ENCODE measurements around the gene DNAI1. TPM values are rescaled to one million over a fixed set of nuclear protein-coding genes. Genes with fewer than 3 reads are reported as not detected.

Gene DNAI1
- total and polyA plus RNA-seq, 2 of the 4 experiments (the other 2 are of a cell fraction) = not detected

DNA sequence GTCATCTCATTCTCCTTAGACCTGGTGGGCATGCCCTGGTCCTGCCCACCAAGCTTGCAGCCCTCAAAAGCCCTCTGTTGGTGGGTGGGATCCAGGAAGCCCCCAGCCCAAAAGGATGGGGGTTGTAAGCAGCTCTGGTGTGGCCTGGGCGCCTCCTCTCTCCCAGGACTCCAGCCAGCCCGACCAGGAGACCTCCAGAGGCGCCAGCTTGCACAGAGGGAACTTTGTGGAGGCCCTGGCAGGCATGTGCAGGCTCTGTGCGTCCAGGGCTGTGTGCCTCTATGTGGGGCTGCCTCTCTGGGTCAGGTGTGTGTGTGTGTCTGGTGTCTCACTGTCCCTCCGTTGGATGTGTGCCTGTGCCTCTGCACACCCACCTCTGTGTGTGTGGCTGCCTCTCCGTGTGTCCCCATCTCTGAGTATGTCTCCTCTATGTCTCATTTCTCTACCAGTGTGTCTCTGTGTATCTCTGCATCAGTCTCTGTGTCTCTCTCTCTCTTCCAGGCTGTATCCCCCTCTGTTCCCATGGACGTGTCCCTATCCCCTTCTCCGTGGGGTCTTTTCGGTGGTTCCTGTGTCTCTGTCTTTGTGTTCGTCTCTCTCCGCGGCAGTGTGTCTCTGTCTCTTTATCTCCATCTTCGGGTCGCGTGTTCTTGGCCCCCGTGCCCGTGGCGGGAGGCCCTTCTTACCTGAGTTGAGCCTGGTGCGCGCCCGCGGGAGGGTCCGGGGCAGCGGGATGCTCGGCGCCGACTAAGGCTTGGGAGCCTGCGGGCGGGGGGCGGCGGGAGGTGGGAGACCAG is 63.7 kb downstream of the DNAI1 start:
- Histone ChIP-seq H3K4ac (ENCODE audit: low read depth, low read length) (no peak overlapping the region), H3K27ac (ENCODE audit: insufficient read depth, low read length) (no peak overlapping the region), H3K27me3 (ENCODE audit: control insufficient read depth, insufficient read depth, low read length) (peaks cover 55% of the 10 kb centered on the region), H2AK9ac (replicated peaks; ENCODE audit: low read depth, low read length, poor library complexity) (peak overlapping the region; percentile 16), H3K9me3 (ENCODE audit: control insufficient read depth, insufficient read depth, low read length) (no peaks in the 10 kb centered on the region), H3K4me3 (ENCODE audit: insufficient read depth, low read depth, low read length) (peak overlapping the region; percentile 6; the same call in 1 of the 2 replicates), H2BK15ac (ENCODE audit: low read depth, low read length) (no peak overlapping the region), H3K4me1 (ENCODE audit: control insufficient read depth, insufficient read depth, low read length) (no peaks in the 10 kb centered on the region), H3K56ac (ENCODE audit: extremely low read depth, insufficient read depth, low read length) (no peak overlapping the region), H3K79me1 (ENCODE audit: low read depth in 1 of 2, low read length in 2 of 2) (no peaks in the 10 kb centered on the region), H3K18ac (ENCODE audit: low read depth, low read length) (no peak overlapping the region), H3K36me3 (ENCODE audit: control insufficient read depth, insufficient read depth, low read length) (no peaks in the 10 kb centered on the region), H4K8ac (ENCODE audit: low read depth in 2 of 2, low read length in 2 of 2) (no peak overlapping the region), H3K23ac (ENCODE audit: low read depth, low read length) (peak overlapping the region; percentile 42), H2AFZ (replicated peaks; ENCODE audit: low read length, poor library complexity) (peak overlapping the region; percentile 83), H4K5ac (ENCODE audit: low read depth, low read length) (no peak overlapping the region), H4K20me1 (ENCODE audit: insufficient read depth, low read length) (peaks cover 5% of the 10 kb centered on the region), H4K91ac (ENCODE audit: insufficient read depth, low read depth, low read length) (no peak overlapping the region), H3K9ac (ENCODE audit: low read depth, low read length) (no peak overlapping the region; the same call in 1 of the 2 replicates), H3K9me1 (ENCODE audit: insufficient read depth, low read length) (no peaks in the 10 kb centered on the region), H2BK20ac (ENCODE audit: low read depth, low read length) (no peak overlapping the region), H2BK5ac (ENCODE audit: low read depth, low read length, poor library complexity, severe bottlenecking) (no peak overlapping the region), H3K14ac (replicated peaks; ENCODE audit: low read depth, low read length) (no peak overlapping the region), H2BK120ac (ENCODE audit: low read depth, low read length) (no peak overlapping the region), H3K4me2 (ENCODE audit: low read depth, low read length) (peak overlapping the region; percentile 62), H2AK5ac (ENCODE audit: low read depth, low read length) (no peak overlapping the region; the same call in 1 of the 2 replicates)
- no TSS peak for BruUV-seq (replicated peaks)
- POLR2A ChIA-PET (ENCODE audit: unreplicated experiment) = no interaction called here
- in situ Hi-C loops (cut with MboI; ENCODE audit: low sequenced_read_pairs) (no loop called here), dilution Hi-C loops (cut with HindIII; ENCODE audit: low sequenced_read_pairs, unreplicated experiment) (no loop called here), intact Hi-C loops (cut with micrococcal nuclease) (no loop called here)
- no peak for DNase-seq
- CTCF ChIA-PET = no interaction called here
- TF ChIP-seq ELK1 (IDR thresholded peaks at IDR 0.05; ENCODE audit: borderline replicate concordance, low read depth, low read length) = no peak
- TF ChIP-seq USF2 (IDR thresholded peaks at IDR 0.05; ENCODE audit: low read depth, low read length) = no peak
- TF ChIP-seq RCOR1 (IDR thresholded peaks at IDR 0.05; ENCODE audit: insufficient replicate concordance, low read length) = no peak
- no peak for TF ChIP-seq NFE2L2 (IDR thresholded peaks at IDR 0.05; ENCODE audit: low read depth, low read length)
- TF ChIP-seq CEBPB (IDR thresholded peaks at IDR 0.05; ENCODE audit: low read depth, low read length) = no peak
- no peak for TF ChIP-seq BHLHE40 (IDR thresholded peaks at IDR 0.05; ENCODE audit: low read depth, low read length)
- no peak for TF ChIP-seq RFX5 (IDR thresholded peaks at IDR 0.05; ENCODE audit: low read depth, low read length)
- 14% methylated on average over 10 of the region's 31 CpGs; no CpG with 5 or more reads in 1 of the 2 experiments for WGBS, 2 experiments (ENCODE audit: extremely low coverage in 2 of 2, insufficient read length in 1 of 2)
- ATAC-seq (ENCODE audit: low read depth) = no peak

All from IMR-90 (cell line).